Activated CD8-positive, alpha-beta memory T cell treated with anti-CD3 and anti-CD28 coated beads, Interleukin-2, amount 10 ng/mL, durations not matched to agents 7 days and 5 days (primary cell): ENCODE results near the gene PPP1R1B. TPM values are rescaled to one million over a fixed set of nuclear protein-coding genes. Genes with fewer than 3 reads are reported as not detected.

Experiments used
- ATAC-seq: fragments of 150-1000 bp; cut with Tn5 transposase; one replicate; pipeline ENCODE4 v1.10.0; 2021; ENCODE audit warnings: moderate library complexity
- CTCF ChIA-PET: fragments of 350-600 bp; sonication (Branson Sonifier 250); formaldehyde crosslinking; loops from one replicate; lab custom pipeline; 2021; ENCODE audit warnings: antibody characterized with exemption; lab: Charles Lee
- DNase-seq: peaks from one replicate; pipeline ENCODE4 v3.0.0-alpha.2; 2020
- H3K27ac Mint-ChIP-seq: one replicate; pipeline ENCODE4 v1.8.0; 2021; ENCODE audit warnings: mild to moderate bottlenecking, mixed read lengths
- H3K27me3 Mint-ChIP-seq: one replicate; pipeline ENCODE4 v1.8.0; 2021; ENCODE audit warnings: mixed read lengths
- H3K36me3 Mint-ChIP-seq: one replicate; pipeline ENCODE4 v1.8.0; 2021; ENCODE audit warnings: mild to moderate bottlenecking, mixed read lengths
- H3K4me1 Mint-ChIP-seq: one replicate; pipeline ENCODE4 v1.8.0; 2021; ENCODE audit warnings: mixed read lengths
- H3K4me3 Mint-ChIP-seq: one replicate; pipeline ENCODE4 v1.8.0; 2021; ENCODE audit warnings: mild to moderate bottlenecking, moderate library complexity, mixed read lengths
- H3K9me3 Mint-ChIP-seq: one replicate; pipeline ENCODE4 v1.8.0; 2022; ENCODE audit warnings: low read depth, mixed read lengths
- total RNA-seq, 2 experiments: library from RNA; stranded (reverse); gene quantifications; one replicate each; pipeline ENCODE4 v1.2.3, GENCODE V29; 2021

Gene PPP1R1B
- total RNA-seq, 2 experiments from 2014 or later = not detected

GRCh38 chr17:39647256-39647655, 20.5 kb downstream of the PPP1R1B start:
- ATAC-seq = no peak
- CTCF ChIA-PET = interaction anchor here (0.6 to 18.0 kb wide), 2 partner anchors 20 to 21 kb away, joined by 3 to 307 read pairs; partner anchors contain the start of genes PNMT and PPP1R1B
- Mint-ChIP-seq H3K36me3 (peaks cover 4% of the 10 kb centered on the region), H3K9me3 (no peaks in the 10 kb centered on the region), H3K27ac (no peak overlapping the region), H3K27me3 (no peaks in the 10 kb centered on the region), H3K4me1 (peaks cover 23% of the 10 kb centered on the region), H3K4me3 (no peak overlapping the region)
- no peak for DNase-seq

DNA sequence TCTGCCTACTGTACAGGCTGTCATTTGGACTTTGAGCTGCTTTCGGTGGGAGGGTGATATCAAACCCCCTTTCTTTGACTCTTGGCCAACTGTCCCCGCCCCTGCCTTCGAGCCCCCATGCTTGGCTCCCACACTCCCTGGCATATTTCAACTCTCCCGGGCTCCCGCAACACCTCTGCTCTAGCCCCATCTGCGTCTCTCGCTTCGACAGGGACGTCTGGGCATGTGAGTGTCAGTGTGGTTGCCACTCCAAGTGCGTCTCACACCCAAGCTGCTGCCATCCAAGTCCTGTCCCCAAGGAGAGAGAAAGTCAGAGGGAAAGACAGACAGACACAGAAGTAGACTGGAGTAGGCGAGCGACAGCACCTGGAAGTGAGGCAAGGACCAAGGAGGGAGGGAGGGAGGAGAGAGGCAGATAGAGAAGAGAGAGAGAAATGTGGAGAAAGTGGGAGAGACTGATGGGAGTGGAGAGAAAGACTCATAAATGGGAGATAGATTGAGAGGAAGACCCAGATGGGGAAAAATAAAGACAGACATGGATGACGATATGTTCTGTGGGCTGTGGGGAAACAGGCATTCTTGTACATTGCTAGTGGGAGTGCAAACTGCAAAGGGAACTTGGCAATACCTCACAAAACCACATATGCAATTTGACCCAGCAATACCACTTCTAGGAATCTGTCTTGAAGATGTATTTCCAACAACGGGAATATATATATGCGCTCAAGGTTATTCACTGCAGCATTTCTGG, 22.0 kb downstream of the PPP1R1B start:
- no peak overlapping the region for H3K27ac Mint-ChIP-seq
- CTCF ChIA-PET = interaction anchor here (1.2 to 18.0 kb wide), 2 partner anchors 22 kb away, joined by 3 to 307 read pairs; partner anchors contain the start of gene PPP1R1B
- ATAC-seq = no peak

DNA sequence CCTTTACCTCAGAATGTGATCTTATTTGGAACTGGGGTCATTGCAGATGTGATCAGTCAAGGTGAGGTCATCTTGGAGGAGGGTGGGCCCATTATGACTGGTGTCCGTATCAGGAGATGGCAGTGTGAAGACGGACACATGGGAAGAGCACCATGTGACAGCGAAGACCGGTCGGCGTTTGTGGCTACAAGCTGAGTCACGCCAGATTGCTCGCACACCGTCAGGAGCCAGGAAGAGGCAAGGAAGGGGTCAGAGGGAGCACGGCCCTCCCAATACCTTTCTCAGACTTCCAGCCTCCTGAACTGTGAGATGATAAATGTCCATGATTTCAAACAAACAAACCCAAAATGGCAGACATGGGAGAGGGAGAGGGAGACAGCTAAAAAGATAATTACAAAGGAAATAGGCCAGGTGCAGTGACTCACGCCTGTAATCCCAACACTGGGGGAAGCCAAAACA, 23.4 kb downstream of the PPP1R1B start:
- ATAC-seq (no peak), DNase-seq (no peak)
- CTCF ChIA-PET = interaction anchor here (0.6 to 18.0 kb wide), 8 partner anchors 7 to 80 kb away, joined by 3 to 307 read pairs (median 5); partner anchors contain the start of genes MIEN1, PNMT and PPP1R1B
- H3K4me1 Mint-ChIP-seq = peaks cover 13% of the 10 kb centered on the region
- H3K27ac Mint-ChIP-seq = no peak overlapping the region
- peaks cover 4% of the 10 kb centered on the region for H3K36me3 Mint-ChIP-seq
- H3K9me3 Mint-ChIP-seq = no peaks in the 10 kb centered on the region
- no peaks in the 10 kb centered on the region for H3K27me3 Mint-ChIP-seq
- no peak overlapping the region for H3K4me3 Mint-ChIP-seq

More for the DNA sequence above, 22.0 kb downstream of the PPP1R1B start:
- Mint-ChIP-seq H3K9me3 (no peaks in the 10 kb centered on the region), H3K27me3 (no peaks in the 10 kb centered on the region), H3K4me1 (peaks cover 13% of the 10 kb centered on the region), H3K36me3 (peaks cover 4% of the 10 kb centered on the region), H3K4me3 (no peak overlapping the region)
- DNase-seq = no peak

DNA sequence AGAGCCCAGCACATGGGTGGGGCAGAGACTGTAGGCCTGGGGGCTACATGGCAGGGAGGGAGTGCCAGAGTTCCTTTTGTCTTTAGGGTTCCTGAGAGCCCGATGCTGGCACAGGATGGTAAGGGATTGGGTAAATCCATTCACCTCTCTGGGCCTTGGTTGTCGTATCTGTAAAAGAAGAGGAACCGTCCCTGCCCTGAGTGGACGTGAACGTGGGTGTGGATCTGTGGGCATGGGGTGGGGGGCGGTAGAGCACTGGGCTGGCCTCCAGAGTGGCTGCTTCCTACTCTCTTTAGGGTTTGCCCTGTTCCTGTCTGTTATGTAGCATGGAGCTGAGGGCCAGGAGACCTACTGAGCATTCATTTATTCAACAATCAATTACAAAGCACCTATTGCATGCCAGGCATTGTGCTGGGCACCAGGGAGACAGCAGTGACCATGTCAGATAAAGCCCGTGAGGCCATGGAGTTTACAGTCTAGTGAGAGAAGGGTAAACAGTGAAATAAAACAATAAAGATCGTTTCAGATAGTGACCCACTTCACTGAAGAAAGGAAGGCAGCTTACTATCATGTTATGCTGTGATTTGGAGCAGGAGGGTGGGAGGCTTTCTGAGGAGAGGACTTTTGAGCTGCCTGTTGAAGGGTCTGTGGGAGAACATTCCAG, 25.3 kb downstream of the PPP1R1B start:
- no peak for DNase-seq
- Mint-ChIP-seq H3K27me3 (no peaks in the 10 kb centered on the region), H3K36me3 (peaks cover 2% of the 10 kb centered on the region), H3K9me3 (no peaks in the 10 kb centered on the region), H3K27ac (no peak overlapping the region), H3K4me3 (no peak overlapping the region), H3K4me1 (peaks cover 12% of the 10 kb centered on the region)
- ATAC-seq = no peak
- CTCF ChIA-PET = interaction anchor here (0.9 to 18.0 kb wide), 10 partner anchors 9 to 104 kb away, joined by 3 to 307 read pairs (median 11); partner anchors contain the start of genes PNMT, PPP1R1B and TCAP

GRCh38 chr17:39652587-39653315, 26.0 kb downstream of the PPP1R1B start:
- ATAC-seq (no peak), DNase-seq (no peak)
- Mint-ChIP-seq H3K9me3 (no peaks in the 10 kb centered on the region), H3K27me3 (no peaks in the 10 kb centered on the region), H3K4me3 (no peak overlapping the region), H3K27ac (no peak overlapping the region), H3K4me1 (peaks cover 12% of the 10 kb centered on the region), H3K36me3 (peaks cover 2% of the 10 kb centered on the region)
- CTCF ChIA-PET = interaction anchor here (0.9 to 18.0 kb wide), 11 partner anchors 9 to 105 kb away, joined by 3 to 307 read pairs (median 13); partner anchors contain the start of genes PGAP3, PNMT, PPP1R1B and TCAP

DNA sequence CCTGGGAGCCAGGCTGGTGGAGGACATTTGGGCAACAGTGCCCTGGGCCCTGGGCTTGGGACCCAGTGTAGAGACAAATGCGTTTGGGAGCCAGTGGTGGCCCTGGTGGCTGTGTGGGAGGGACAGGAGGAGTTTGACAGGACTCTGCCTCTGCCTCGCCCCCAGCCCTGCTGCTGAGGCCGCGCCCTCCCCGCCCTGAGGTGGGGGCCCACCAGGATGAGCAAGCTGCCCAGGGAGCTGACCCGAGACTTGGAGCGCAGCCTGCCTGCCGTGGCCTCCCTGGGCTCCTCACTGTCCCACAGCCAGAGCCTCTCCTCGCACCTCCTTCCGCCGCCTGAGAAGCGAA, 26.5 kb downstream of the PPP1R1B start:
- H3K36me3 Mint-ChIP-seq = peaks cover 2% of the 10 kb centered on the region
- no peak overlapping the region for H3K27ac Mint-ChIP-seq
- DNase-seq = no peak
- H3K9me3 Mint-ChIP-seq = no peaks in the 10 kb centered on the region
- peaks cover 12% of the 10 kb centered on the region for H3K4me1 Mint-ChIP-seq
- peak; percentile 7 for ATAC-seq
- CTCF ChIA-PET = interaction anchor here (0.8 to 18.0 kb wide), 24 partner anchors 10 to 327 kb away, joined by 3 to 307 read pairs (median 6); partner anchors contain the start of genes MIEN1, PGAP3, PNMT and PPP1R1B
- no peak overlapping the region for H3K4me3 Mint-ChIP-seq
- no peaks in the 10 kb centered on the region for H3K27me3 Mint-ChIP-seq

- Mint-ChIP-seq H3K36me3 (peaks cover 2% of the 10 kb centered on the region), H3K4me3 (no peak overlapping the region), H3K27ac (peak overlapping the region; percentile 24), H3K9me3 (no peaks in the 10 kb centered on the region), H3K4me1 (peaks cover 12% of the 10 kb centered on the region), H3K27me3 (no peaks in the 10 kb centered on the region)
- ATAC-seq = peak; percentile 89
- DNase-seq = peak; percentile 87
- CTCF ChIA-PET = interaction anchor here (0.8 to 18.0 kb wide), 22 partner anchors 9 to 327 kb away, joined by 3 to 307 read pairs (median 6); partner anchors contain the start of genes MIEN1, PGAP3, PNMT and PPP1R1B
Measured at GRCh38 chr17:39653662-39654331, 27.0 kb downstream of the PPP1R1B start.

GRCh38 chr17:39655105-39655504, 28.4 kb downstream of the PPP1R1B start:
- no peak overlapping the region for H3K27ac Mint-ChIP-seq

GRCh38 chr17:39658346-39658745, 31.6 kb downstream of the PPP1R1B start:
- Mint-ChIP-seq H3K4me3 (no peak overlapping the region), H3K27ac (no peak overlapping the region), H3K9me3 (no peaks in the 10 kb centered on the region), H3K27me3 (no peaks in the 10 kb centered on the region), H3K36me3 (peaks cover 1% of the 10 kb centered on the region), H3K4me1 (peaks cover 3% of the 10 kb centered on the region)
- CTCF ChIA-PET = interaction anchor here (0.6 to 18.0 kb wide), 4 partner anchors 9 to 31 kb away, joined by 3 to 307 read pairs (median 3); partner anchors contain the start of gene PPP1R1B
- no peak for ATAC-seq
- no peak for DNase-seq

More at GRCh38 chr17:39655105-39655504, 28.4 kb downstream of the PPP1R1B start:
- Mint-ChIP-seq H3K9me3 (no peaks in the 10 kb centered on the region), H3K27me3 (no peaks in the 10 kb centered on the region), H3K36me3 (no peaks in the 10 kb centered on the region), H3K4me3 (no peak overlapping the region), H3K4me1 (peaks cover 8% of the 10 kb centered on the region)
- ATAC-seq = no peak
- DNase-seq = no peak
- CTCF ChIA-PET = interaction anchor here (1.0 to 18.0 kb wide), 12 partner anchors 9 to 326 kb away, joined by 3 to 307 read pairs (median 14); partner anchors contain the start of genes MIEN1, PNMT, PPP1R1B and PSMD3

DNA sequence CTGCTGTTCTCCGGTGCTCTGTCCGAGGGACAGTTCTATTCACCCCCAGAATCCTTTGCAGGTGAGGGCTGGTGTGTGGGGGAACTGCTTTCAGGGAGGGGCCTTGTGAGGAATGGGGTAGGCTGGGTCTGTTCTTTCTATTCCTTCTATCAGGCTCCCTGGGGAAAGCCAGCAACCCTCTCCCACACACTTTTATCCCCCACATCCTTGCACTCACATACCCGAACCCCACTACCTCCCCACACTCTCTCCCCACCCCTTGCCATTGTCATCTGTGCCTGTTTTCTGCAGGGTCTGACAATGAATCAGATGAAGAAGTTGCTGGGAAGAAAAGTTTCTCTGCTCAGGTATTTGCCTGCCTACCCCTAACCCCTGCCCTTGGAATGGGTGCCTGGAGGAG, 32.0 kb downstream of the PPP1R1B start:
- ATAC-seq (no peak), DNase-seq (no peak)
- Mint-ChIP-seq H3K36me3 (peaks cover 1% of the 10 kb centered on the region), H3K27me3 (no peaks in the 10 kb centered on the region), H3K9me3 (no peaks in the 10 kb centered on the region), H3K4me3 (no peak overlapping the region), H3K27ac (no peak overlapping the region), H3K4me1 (peaks cover under 1% of the 10 kb centered on the region)
- CTCF ChIA-PET = interaction anchor here (0.6 to 18.0 kb wide), 3 partner anchors 9 to 32 kb away, joined by 3 to 307 read pairs (median 3); partner anchors contain the start of gene PPP1R1B

DNA sequence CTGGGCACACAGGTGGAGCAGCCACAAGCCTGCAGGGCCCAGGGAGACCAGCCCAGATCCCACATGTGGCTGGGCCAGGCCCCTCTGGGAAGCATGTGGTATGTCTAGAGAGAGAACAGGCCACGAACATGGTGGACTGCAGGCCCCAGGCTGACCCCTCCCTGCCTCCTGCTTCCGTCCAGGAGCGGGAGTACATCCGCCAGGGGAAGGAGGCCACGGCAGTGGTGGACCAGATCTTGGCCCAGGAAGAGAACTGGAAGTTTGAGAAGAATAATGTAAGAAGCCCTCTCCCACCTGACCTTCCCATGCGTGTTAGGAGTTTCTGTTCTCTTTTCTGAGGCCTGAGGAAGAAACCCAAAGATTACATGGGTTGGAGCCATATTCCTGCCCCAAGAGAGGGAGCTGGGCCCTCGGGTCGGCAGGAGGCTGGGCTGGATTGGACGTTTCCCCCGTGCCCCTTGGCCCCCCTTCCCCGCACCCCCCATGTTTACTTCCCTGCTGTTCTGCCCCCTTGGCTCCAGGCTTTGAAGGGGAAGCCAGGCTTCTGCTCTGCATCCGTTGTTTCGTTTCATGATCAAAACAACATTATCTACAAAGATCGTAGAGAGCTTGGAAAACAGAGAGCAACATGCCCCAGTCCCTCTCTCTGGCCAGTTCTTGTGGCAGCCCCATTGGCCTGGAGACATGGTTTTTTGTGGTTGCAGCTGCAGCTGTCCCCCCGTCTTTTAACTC, 32.7 kb downstream of the PPP1R1B start:
- no peak for DNase-seq
- no peak for ATAC-seq
- peaks cover 1% of the 10 kb centered on the region for H3K36me3 Mint-ChIP-seq
- CTCF ChIA-PET = interaction anchor here (1.0 kb wide), 2 partner anchors 9 kb away, joined by 3 to 5 read pairs; partner anchors contain the start of gene PNMT
- H3K27me3 Mint-ChIP-seq = no peaks in the 10 kb centered on the region
- H3K9me3 Mint-ChIP-seq = no peaks in the 10 kb centered on the region
- H3K4me1 Mint-ChIP-seq = no peaks in the 10 kb centered on the region
- H3K4me3 Mint-ChIP-seq = no peak overlapping the region
- H3K27ac Mint-ChIP-seq = no peak overlapping the region
